ENCODE measurements around the gene DCTN5.

DNA sequence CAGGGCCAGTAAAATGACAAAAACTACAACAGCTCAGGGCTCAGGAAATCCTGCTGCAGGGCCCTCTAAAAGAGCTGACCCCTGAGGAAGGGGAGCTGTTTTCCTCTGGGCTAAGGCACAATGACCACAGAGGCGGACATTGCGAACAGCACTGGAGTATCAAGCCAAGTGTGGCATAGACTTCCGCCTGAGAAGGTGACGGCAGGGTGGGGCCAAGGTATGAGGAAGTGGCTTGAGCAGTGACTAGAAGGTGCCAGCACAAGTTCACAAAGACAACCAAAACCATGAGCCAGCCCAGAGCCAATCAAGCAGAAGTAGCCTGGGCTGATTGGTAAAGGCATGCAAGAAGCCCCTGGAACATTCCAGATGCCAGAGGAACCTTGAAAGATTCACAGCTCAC, 57.8 kb downstream of the DCTN5 start:
- TF ChIP-seq EZH2phosphoT487 (IDR thresholded peaks at IDR 0.05; ENCODE audit: insufficient read depth, low read depth) = no peak
- no peak for TF ChIP-seq EZH2 (IDR thresholded peaks at IDR 0.05; ENCODE audit: insufficient read depth, poor library complexity, severe bottlenecking)
